ENCODE results near the gene EIF4EBP3. TPM values are rescaled to one million over a fixed set of nuclear protein-coding genes. Genes with fewer than 3 reads are reported as not detected.

The EIF4EBP3 gene
- not detected in 2 replicates for total RNA-seq (2014; rRNA removed; shearing (Covaris generic))

DNA sequence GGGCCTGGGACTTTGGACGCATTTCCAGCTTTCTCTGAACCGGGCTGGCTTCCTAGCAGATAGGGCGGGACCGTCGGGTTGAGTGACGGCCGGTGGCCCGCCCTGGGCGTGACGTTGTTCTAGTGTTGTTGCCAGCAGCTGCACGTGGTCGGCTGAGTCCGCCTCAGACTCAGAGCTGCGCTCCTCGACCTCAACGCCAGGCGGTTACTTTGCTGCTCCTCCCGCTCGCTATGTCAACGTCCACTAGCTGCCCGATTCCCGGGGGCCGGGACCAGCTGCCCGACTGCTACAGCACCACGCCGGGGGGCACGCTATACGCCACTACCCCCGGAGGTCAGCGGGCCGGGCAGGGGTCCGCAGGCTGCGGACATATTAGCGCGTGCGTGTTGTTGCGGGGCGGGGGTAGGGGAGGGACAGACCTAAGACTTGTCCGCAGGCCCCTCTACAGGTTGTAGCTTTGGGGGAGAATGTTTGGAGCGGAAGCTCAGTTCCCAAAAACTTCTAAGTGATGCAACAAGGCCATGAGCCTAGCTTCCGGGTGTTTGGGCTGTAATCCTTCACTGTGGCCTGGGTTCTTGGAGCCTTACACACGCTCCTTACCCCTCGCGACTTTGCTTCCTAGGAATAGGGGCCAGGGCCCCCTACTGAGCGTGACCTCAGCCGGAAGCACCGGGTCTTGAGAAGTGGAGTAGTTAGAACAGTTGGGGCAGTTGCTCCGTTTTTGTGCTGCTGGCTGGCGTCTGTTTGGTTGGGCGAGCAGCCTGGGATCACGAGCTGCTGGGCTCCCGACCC lies at the start of gene EIF4EBP3:
TSS of gene EIF4EBP3 (plus strand) at position 155 of the 792 bp plus-strand sequence. CDS start at position 231, 76 bp downstream.
- peak; percentile 90 for DNase-seq (ENCODE audit: low read depth)

DNA sequence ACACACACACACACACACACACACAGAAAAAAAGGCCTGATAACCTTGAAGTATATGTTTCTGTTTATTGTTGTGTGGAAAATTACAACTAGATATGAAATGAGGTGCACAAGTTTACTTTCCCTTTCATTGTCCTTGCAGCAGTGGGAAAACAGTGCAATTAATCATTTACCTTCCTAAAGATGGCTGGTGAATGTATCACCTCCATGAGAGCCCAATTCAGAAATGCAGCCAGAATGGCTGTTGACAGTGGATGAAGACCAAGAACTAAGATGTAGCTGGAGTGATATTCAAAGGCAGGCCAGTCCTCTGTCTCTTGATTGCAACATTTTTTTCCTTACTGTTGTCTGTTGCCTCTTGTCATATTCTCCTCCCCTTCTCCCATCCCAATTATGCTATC lies 49.6 kb upstream of the EIF4EBP3 start:
- DNase-seq (ENCODE audit: low read depth) = no peak

DNA sequence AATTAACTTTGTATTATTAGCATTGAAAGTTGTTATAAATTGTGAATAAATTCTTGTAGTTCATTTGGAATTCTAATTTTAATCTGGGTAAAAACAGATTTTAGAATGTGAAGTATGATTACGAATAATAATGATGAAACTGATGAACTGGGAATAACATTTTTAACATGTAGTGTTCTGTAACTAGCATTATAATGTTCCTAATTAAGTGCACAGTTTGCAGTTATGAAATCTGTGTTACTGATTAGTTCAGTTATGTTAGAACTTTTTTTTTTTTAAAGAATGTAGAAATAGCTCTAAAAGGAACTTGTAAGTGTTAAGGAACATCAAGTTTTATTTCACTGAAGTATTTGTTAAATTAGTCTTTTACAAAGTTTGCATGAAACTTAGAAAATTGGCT lies 48.9 kb upstream of the EIF4EBP3 start:
- no peak for DNase-seq (ENCODE audit: low read depth)

DNA sequence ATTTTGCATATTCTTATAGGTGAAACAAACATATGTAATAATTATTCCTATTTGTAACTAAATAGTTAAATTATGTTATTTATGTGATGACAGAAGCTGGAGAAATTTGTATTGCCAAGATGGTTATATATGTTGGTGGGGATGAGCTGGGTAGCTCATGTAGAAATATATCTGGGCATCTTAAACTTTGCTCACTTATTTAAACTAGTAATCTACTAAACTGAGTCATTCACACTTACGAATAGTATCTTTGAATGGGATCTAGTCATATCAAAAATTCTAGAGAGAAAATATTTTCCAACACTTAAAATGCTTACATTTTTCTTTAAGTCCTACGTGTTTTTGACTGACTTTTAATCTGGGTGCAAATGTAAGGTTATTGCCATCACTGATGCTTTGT lies 44.6 kb upstream of the EIF4EBP3 start:
- no peak for DNase-seq (ENCODE audit: low read depth)

DNA sequence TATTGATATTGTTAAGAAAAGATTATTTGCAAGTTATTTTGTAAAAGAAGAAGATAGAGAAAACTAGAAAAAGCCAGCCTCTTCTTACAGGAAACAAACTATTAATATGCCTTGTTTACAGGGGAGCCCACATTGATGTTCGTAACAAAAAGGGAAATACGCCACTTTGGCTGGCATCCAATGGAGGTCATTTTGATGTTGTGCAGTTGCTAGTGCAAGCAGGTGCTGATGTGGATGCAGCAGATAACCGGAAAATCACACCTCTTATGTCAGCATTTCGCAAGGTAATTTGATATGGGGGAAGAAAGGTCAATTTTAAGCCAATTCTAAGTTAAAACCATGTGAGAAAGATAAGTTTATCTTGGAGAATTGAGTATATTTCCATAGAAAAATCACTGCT lies 37.6 kb upstream of the EIF4EBP3 start:
- DNase-seq (ENCODE audit: low read depth) = no peak

DNA sequence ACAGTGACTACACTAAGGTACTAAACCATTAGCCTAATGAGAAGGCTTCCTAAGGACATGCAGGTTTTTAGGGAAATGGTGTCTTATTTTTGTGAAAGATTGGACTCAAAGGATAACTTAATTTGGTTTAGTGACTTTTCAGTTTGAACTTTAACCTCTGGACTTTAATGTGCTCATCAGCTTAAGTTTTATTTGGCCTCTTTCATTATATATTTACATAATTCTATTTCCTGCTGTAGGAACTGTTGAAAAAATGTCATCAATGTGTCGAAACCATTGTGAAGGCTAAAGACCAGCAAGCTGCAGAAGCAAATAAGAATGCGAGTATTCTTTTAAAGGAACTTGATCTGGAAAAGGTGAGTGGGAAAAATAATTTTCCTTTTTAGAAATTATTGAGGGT lies 34.3 kb upstream of the EIF4EBP3 start:
- DNase-seq (ENCODE audit: low read depth) = no peak

DNA sequence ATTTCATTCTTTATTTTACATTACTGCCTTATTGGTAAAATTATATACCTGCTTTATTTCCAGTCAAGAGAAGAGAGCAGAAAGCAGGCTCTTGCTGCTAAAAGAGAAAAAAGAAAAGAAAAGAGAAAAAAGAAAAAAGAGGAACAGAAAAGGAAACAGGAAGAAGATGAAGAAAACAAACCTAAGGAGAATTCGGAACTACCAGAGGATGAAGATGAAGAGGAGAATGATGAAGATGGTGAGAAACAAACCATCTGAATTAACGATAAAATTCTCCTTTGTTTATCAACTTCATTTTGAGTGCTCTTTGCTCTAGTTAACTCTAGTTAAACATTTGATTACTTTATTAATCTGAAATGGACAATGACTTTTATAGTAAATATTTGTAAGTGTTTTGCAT lies 23.5 kb upstream of the EIF4EBP3 start:
- DNase-seq (ENCODE audit: low read depth) = no peak

DNA sequence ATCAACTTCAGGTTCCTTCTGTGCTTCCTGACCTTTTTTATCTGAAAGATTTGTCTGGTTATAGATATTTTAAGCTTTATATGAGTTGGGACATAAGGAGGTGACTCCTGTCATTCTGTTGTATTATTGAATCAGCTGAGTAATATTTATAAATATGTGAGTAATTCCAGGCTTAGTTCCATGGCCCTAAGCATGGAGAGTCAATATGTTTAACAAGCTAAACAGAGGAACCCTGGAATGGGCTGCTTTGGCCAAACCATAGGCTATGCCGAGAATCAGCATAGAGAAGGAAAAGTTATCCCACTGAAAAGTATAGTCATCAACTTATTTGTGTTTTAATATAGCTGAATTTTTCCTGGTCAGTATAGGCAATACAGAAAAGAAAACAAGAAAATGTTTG lies 7.2 kb upstream of the EIF4EBP3 start:
- no peak for DNase-seq (ENCODE audit: low read depth)

DNA sequence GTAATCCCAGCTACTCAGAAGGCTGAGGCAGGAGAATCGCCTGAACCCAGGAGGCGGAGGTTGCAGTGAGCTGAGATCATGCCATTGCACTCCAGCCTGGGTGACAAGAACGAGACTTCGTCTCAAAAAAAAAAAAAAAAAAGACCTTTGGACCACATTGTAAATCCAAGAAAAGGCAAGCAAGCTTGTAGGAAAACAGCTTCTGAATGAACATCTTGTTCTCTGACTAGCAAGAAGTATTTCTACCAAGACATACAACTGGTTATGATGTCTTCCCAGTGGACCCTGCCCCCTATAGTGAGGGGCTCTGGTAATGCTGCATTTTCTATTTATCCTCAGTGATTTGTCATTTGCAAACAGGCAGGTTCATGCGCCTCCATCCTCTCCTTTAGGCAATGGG lies 4.5 kb upstream of the EIF4EBP3 start:
- DNase-seq (ENCODE audit: low read depth) = no peak

DNA sequence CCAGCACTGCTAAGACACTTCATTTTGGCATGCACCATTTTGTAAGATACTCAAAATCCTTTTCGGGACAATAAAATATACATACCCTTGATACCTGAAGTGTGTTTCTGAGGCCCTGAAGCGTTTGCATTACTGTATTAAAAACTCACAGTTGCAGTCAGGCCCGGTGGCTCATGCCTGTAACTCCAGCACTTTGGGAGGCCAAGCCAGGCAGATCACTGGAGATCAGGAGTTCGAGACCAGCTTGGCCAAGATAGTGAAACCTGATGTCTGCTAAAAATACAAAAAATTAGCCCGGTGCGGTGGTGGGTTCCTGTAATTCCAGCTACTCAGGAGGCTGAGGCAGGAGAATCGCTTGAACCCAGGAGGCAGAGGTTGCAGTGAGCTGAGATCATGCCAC lies 2.5 kb upstream of the EIF4EBP3 start:
- no peak for DNase-seq (ENCODE audit: low read depth)

DNA sequence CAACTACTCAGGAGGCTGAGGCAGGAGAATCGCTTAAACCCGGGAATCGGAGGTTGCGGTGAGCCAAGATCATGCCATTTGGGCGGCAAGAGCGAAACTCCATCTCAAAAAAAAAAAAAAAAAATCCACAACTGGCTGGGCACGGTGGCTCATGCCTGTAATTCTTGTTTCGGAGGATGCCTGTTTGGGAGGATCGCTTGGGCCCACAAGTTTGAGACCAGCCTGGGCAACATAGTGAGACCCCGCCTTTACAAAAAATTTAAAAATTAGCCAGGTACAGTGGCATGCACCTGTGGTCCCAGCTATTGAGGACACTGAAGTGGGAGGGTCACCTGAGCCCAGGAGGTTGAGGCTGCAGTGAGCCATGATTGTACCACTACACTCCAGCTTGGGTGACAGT lies 1.9 kb upstream of the EIF4EBP3 start:
- DNase-seq (ENCODE audit: low read depth) = no peak

DNA sequence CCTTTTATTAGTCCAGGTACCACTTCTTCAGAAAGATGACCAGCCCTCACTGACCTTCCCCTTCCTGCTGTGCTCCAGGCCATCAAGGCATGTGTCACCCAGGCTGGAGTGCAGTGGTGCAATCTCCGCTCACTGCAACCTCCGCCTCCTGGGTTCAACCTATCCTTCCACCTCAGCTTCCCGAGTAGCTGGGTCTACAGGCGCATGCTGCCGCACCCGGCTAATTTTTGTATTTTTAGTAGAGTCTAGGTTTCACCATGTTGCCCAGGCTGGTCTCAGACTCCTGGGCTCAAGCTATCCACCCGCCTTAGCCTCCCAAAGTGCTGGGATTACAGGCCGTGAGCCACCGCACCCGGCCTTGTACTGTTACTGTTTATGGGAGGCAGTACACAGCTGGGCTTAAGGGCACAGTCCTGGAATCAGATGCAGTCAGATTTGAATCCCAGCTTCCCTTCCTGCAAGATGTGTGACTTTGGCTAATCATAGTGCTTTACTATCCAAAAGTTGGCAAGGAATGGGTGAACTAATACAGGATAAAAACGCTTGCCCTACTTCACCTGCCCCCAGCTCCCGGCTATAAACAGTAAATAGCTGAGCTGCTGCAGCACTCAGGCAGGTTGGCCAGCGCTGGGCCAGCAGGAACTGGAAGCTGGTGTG lies 483 bp upstream of the EIF4EBP3 start:
- DNase-seq (ENCODE audit: low read depth) = no peak

DNA sequence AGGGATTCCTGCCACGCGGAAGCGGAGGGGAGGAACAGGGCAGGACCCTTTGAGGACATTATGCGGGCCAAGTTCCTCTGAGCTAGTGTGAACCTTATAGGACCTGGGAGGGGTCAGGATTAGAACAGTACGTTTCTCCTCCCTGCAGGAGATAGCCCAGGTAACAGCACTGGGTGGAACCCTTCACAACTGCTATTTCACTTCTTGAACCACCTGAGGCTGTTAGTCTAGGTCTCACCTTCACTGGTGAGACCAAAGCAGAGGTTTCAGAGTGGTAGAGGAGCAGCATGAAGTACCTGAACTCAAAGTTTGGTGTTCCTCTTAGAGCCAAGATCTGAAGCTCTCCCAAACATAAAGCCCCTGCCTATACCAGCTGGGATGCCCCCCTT lies 832 bp downstream of the EIF4EBP3 start:
- DNase-seq (ENCODE audit: low read depth) = no peak

DNA sequence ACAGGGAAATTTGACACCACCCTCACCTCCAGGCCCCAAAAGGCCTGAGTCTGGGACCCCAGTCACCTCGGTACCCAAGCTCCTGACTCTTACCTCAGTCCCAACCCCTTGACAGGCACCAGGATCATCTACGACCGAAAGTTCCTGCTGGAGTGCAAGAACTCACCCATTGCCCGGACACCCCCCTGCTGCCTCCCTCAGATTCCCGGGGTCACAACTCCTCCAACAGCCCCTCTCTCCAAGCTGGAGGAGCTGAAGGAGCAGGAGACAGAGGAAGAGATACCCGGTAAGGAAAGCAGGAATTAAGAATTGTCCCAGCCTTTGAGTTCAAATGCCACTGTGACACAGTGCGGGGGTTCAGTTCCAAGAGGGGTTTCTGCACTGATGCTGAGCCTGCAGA lies 1.3 kb downstream of the EIF4EBP3 start:
- no peak for DNase-seq (ENCODE audit: low read depth)

DNA sequence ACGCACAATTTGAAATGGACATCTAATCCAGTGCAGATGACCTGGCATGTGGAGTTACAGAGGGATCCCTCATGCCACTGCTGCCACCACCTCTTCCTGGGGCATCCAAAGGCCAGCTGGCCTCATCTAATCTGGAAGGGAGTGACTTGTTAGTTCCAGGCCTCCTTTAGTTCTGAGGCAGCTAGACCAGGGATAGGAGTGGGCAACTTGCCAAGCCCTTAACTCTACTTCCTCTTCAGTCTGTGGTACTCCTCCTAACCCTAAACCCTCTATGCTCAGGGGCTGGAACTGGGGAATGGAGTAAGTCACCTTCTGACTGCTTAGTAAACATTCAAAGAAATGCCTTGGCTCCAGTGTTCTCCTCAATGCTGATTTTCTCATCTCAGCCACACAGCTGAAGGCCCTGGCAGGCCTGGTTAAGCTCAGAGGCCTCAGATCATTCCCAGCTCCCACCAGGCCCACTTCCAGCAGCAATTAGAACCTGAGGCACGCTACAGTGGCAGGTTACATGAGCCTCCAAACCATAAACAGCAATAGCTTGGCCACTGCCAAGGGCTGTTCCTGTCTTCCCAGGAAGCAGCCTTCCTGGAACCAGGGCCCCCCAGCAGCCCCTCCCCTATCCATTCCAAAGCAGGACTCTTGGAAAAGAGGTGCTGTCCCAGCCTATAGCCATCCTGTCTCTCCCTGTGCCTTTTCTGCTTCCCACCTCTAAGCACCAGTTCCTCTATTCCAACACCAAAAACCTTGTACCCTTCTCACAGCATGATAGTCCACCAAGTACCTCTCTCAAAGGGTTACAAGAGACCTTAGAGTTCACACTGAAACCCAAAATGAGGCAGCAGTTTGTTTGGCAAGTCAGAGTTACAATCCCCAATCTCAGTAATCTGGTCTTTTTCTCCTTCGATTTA lies 2.0 kb downstream of the EIF4EBP3 start:
- DNase-seq (ENCODE audit: low read depth) = no peak

DNA sequence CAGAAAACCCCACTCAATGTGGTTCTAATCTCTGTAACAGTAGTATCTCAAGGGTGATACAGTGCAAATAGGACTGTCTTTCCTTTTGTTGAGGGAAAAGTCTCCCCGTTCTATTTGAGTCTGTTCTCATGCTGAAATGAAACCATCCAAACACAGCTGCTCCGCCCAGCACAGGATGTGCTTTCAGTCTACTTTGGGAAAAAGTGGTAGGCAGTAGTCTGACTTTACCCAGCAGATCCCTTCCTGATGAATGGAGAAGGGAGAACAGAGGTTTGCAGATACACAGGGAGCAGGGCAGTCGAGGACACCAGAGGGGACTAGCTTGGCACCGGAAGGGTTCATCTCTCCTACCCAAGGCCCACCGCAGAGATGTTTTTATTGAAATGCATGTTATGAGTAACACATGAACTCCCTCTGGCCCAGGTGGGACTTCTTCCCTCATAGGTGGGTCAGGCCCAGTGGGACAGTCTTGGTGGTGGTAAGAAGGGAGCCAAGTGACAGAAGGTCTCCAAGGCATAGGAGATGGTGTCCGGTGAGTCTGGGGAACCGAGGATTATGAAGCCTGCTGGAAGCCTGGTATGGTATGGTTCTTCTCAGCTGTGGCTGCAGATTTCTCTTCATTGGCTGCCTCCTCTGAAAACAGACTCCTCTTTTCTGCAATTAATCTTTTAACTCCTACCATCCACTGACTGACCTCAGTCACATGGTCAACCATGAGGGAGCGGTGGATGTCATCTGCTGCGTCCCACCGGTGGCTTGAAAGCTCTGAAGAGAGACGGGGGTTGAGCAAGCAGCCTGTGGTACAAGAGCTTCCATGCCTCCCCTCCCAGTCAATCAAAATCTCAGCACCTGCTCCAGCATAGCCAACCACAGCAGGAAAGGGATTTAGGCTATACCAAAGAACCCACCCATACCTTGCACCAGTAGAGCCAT lies 3.0 kb downstream of the EIF4EBP3 start:
- no peak for DNase-seq (ENCODE audit: low read depth)

DNA sequence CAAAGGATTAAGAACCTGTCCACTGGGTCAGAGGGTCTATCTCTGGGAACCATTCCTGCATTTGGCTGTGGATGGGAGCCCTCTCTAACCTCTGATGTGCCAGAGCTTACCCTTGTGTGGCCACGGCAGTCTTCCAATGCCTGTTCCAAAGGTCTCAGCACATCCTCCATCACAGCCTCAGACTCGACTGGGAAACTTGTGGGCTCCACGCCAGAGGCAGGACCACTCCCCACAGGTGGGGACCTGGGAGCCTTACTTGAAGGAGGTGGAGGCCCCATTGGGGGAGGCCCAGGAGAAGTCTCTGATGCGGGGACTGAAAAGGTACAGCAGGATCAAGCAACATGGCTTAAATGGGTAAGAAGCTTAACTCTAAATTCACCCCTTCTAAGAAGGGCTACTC lies 4.4 kb downstream of the EIF4EBP3 start:
- no peak for DNase-seq (ENCODE audit: low read depth)

DNA sequence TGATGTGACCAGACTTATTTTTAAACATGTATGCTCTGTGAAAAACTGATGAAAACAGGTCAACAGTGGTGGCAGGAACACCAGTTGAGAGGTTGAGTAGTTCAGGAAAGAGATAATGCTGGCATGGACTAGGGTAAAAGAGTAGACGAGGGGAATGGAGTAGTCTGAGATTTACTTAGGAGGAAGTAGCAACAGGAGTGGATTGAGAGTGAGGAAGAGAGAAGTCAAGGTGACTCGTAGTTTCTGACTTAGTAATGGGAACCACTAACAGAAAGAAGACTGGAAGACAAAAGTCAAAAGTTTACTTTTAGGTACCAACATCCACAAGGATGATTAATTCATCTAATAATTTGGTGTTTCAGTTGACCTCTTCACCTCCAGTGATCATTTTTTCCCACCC lies 6.2 kb downstream of the EIF4EBP3 start:
- no peak for DNase-seq (ENCODE audit: low read depth)

DNA sequence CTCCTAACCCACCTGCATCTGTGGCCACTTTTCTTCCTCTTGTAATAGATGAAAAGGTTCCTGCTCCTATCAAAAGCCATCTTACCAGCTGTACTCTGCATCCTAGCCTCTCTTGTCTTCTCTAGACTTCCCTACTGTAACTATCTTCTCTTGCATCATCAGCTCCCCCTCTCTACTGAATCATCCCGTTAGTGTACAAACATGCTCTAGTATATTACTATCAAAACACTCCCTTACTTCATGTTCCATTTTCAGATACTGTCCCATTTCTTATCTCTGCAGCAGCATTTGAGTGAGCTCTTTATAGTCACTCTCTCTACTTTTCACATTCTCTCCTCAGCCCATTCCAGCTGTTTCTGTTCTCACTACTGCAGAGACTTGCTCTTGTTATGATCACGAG lies 7.0 kb downstream of the EIF4EBP3 start:
- DNase-seq (ENCODE audit: low read depth) = no peak

DNA sequence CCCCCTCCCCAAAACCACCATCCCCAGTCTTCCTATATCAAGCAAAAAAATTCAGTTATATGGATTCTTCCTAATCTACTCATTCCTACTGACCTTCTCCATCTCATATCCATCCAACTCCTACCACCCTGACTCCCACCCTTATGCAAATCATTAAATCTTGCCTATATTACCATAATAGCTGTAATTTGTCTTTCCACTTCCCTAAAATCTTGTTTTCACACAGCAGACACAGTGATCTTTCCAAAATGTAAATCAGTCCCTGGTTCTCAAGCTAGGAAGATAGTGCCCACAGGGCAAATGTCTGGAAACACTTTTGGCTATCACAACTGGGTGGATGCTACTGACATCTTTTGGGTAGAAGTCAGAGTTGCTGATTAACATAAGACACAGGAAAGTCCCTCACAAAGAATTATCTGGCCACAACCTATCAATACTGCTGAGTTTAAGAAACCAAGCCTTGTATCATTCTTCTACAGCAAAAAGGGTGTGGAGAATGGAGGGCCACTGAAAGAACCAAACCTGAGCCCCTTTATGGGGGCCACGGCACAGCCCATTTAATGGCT lies 8.4 kb downstream of the EIF4EBP3 start:
- no peak for DNase-seq (ENCODE audit: low read depth)

DNA sequence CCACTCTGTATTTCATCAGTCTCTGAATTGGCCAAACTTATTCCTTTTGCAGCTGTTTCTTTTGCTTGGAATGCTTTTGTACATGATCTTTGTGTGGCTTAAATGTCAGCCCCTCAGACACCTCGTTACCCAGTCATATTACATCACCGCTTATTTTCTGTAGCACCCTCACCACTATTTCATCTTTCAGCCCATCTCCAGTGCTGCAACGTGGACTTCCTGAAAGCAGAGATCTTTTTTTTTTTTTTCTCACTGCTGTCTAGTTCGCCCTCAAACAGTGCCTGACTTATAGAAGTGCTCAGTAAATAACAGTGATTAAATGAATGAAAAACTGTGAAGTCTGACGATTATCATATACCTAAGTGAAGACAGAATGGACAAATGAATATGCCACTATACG lies 9.0 kb downstream of the EIF4EBP3 start:
- no peak for DNase-seq (ENCODE audit: low read depth)

Data from RPMI7951 (cell line).